B cell (primary cell): ENCODE measurements around the gene PAN2. TPM values are rescaled to one million over a fixed set of nuclear protein-coding genes. Genes with fewer than 3 reads are reported as not detected.

Experiments
- ATAC-seq: fragments of 200-7000 bp; cut with Tn5 transposase; one replicate; pipeline ENCODE4 v1.10.0; 2021; ENCODE audit warnings: low read depth, mild to moderate bottlenecking, moderate number of reproducible peaks, moderate library complexity
- CTCF ChIA-PET: fragments of 350-600 bp; sonication (Branson Sonifier 250); formaldehyde crosslinking; loops from one replicate; lab custom pipeline; 2021; ENCODE audit warnings: antibody characterized with exemption, inconsistent platforms; lab: Charles Lee
- POLR2A ChIA-PET: fragments of 350-600 bp; sonication (Branson Sonifier 250); formaldehyde crosslinking; loops from one replicate; lab custom pipeline; 2021; ENCODE audit warnings: antibody characterized with exemption; lab: Charles Lee
- DNase-seq: peaks from one replicate; pipeline ENCODE4 v3.0.0; 2013
- H2AFZ ChIP-seq: 2 replicates; pipeline ENCODE4 v1.6.1; 2012; ENCODE audit warnings: mild to moderate bottlenecking, low read depth, low read length; ENCODE audit not compliant: insufficient read depth, poor library complexity, severe bottlenecking
- H3K27ac ChIP-seq, 2 donors: 1 replicate in 1 of 2; 2 replicates in 1 of 2; pipeline ENCODE4 v1.5.1; 2012 to 2013; ENCODE audit warnings: low read length in 2 of 2, mild to moderate bottlenecking in 2 of 2, moderate library complexity in 1 of 2
- H3K27me3 ChIP-seq, 4 experiments: fragments of 200-600 bp in 1 of 4; sonication (generic) in 1 of 4; replicated peaks in 1 of 4; 1 replicate in 2 of 4; 2 replicates in 2 of 4; pipeline versions ENCODE4 v1.6.1 to v1.7.0; 2013 to 2016; ENCODE audit warnings: low read length in 3 of 4, mild to moderate bottlenecking in 2 of 4, mixed read lengths in 1 of 4, moderate library complexity in 1 of 4; ENCODE audit not compliant: insufficient read depth in 4 of 4, control insufficient read depth in 3 of 4; ENCODE audit errors: control extremely low read depth in 1 of 4
- H3K36me3 ChIP-seq, 2 experiments: replicated peaks in 1 of 2; 1 replicate in 1 of 2; 2 replicates in 1 of 2; pipeline versions ENCODE4 v1.6.1 to v1.7.1; 2013; ENCODE audit warnings: low read length in 1 of 2; ENCODE audit not compliant: insufficient read depth in 2 of 2, control insufficient read depth in 1 of 2; ENCODE audit errors: control extremely low read depth in 1 of 2, extremely low read depth in 1 of 2
- H3K4me1 ChIP-seq, 2 donors: fragments of 200-600 bp in 1 of 2; sonication (generic) in 1 of 2; 1 replicate in 1 of 2; 2 replicates in 1 of 2; pipeline versions ENCODE4 v1.5.1 to v1.6.1; 2013 to 2017; ENCODE audit warnings: low read length in 2 of 2; ENCODE audit not compliant: control insufficient read depth in 2 of 2, insufficient read depth in 2 of 2
- H3K4me2 ChIP-seq: replicated peaks from 2 replicates; pipeline ENCODE3; 2012; ENCODE audit warnings: mild to moderate bottlenecking, low read depth, low read length; ENCODE audit not compliant: poor library complexity, severe bottlenecking
- H3K4me3 ChIP-seq, 5 experiments: fragments of 200-600 bp in 1 of 5; sonication (generic) in 1 of 5; 1 replicate in 3 of 5; 2 replicates in 2 of 5; pipeline versions ENCODE4 v1.5.1 to v1.7.0; 2011 to 2016; ENCODE audit warnings: low read length in 4 of 5, mild to moderate bottlenecking in 4 of 5, low read depth in 2 of 5, control low read depth in 1 of 5, moderate library complexity in 1 of 5; ENCODE audit not compliant: insufficient read depth in 1 of 5; ENCODE audit errors: control extremely low read depth in 1 of 5, extremely low read depth in 1 of 5
- H3K79me2 ChIP-seq: fragments of 200-600 bp; sonication (generic); one replicate; pipeline ENCODE4 v1.6.0; 2016; ENCODE audit warnings: low read length; ENCODE audit not compliant: control insufficient read depth, insufficient read depth
- H3K9ac ChIP-seq: fragments of 200-600 bp; sonication (generic); 2 replicates; pipeline ENCODE4 v1.6.1; 2017; ENCODE audit warnings: mild to moderate bottlenecking, low read length, moderate library complexity
- H3K9me3 ChIP-seq, 3 donors: one replicate each; pipeline versions ENCODE4 v1.6.1 to v1.7.1; 2013; ENCODE audit warnings: low read length in 2 of 3; ENCODE audit not compliant: control insufficient read depth in 2 of 3, insufficient read depth in 1 of 3; ENCODE audit errors: control extremely low read depth in 1 of 3
- H4K20me1 ChIP-seq: 2 replicates; pipeline ENCODE4 v1.6.0; 2012; ENCODE audit warnings: mild to moderate bottlenecking, low read length; ENCODE audit not compliant: insufficient read depth, control insufficient read depth, poor library complexity, severe bottlenecking
- H3K27ac Mint-ChIP-seq: one replicate; pipeline ENCODE4 v1.8.0; 2021; ENCODE audit warnings: mixed read lengths
- H3K27me3 Mint-ChIP-seq: one replicate; pipeline ENCODE4 v1.8.0; 2021; ENCODE audit warnings: mixed read lengths
- H3K4me1 Mint-ChIP-seq: one replicate; pipeline ENCODE4 v1.8.0; 2021; ENCODE audit warnings: mixed read lengths
- H3K4me3 Mint-ChIP-seq: one replicate; pipeline ENCODE4 v1.8.0; 2021; ENCODE audit warnings: mixed read lengths
- H3K9me3 Mint-ChIP-seq: one replicate; pipeline ENCODE4 v1.8.0; 2022; ENCODE audit warnings: mixed read lengths; ENCODE audit not compliant: insufficient read depth
- CTCF ChIP-seq: fragments of 200-600 bp; IDR thresholded peaks from one replicate; pipeline ENCODE4 v1.8.0; 2022; ENCODE audit warnings: antibody characterized with exemption, mild to moderate bottlenecking
- EZH2 ChIP-seq: IDR thresholded peaks from 2 replicates; pipeline ENCODE4 v1.6.1; 2012; ENCODE audit warnings: borderline replicate concordance, low read depth, mild to moderate bottlenecking, moderate library complexity, low read length; ENCODE audit not compliant: insufficient read depth, poor library complexity, severe bottlenecking
- WGBS: methylation state at CpG from one replicate; pipeline ENCODE4 v1.1.5; 2013; ENCODE audit warnings: missing lambda C conversion rate; ENCODE audit not compliant: insufficient coverage; 5-methylcytosine and 5-hydroxymethylcytosine counted together
- intact Hi-C: fragments of 100-400 bp; cut with micrococcal nuclease; formaldehyde crosslinking; loops from one replicate; pipeline ENCODE4 v1.10.0; 2022
- polyA plus RNA-seq: library from polyadenylated mRNA; depleted of rRNA; stranded (reverse); fragments of >200 nt; gene quantifications from 2 replicates; pipeline ENCODE4 v1.2.3, GENCODE V29; 2012
- total RNA-seq, 2 donors: library from RNA; stranded (reverse); fragments of 120-200 nt in 1 of 2; gene quantifications; 1 replicate in 1 of 2; 2 replicates in 1 of 2; pipeline versions ENCODE4 v1.2.3 to v1.2.4, GENCODE V29; 2013 to 2022

The PAN2 gene
- total and polyA plus RNA-seq, 2 donors (not counting 1 experiment from before 2014, with no cell fraction given): 211 to 230 TPM

GRCh38 chr12:56299853-56300643, 33.8 kb downstream of the PAN2 start, which contains the start of gene CS:
TSS of gene CS (minus strand) at chr12:56300330. CDS start at chr12:56300201, 129 bp downstream.
- H3K9ac ChIP-seq: peak within 1 kb of the TSS; percentile 81
- ATAC-seq (peak; percentile 96), DNase-seq (peak; percentile 98)
- no peaks in the 10 kb centered on the region for H3K27me3 Mint-ChIP-seq
- peak within 1 kb of the TSS; percentile 98 for H3K4me3 Mint-ChIP-seq
- no peaks in the 10 kb centered on the region for H3K27me3 ChIP-seq
- H3K4me1 ChIP-seq: peaks cover 51 to 61% of the 10 kb centered on the region in 2 donors
- intact Hi-C loops: loop anchor here (1.0 to 2.0 kb wide), 10 partner anchors 16 to 336 kb away; partner anchors contain the start of genes ANKRD52, NABP2, SPRYD4 and STAT2
- no peaks in the 10 kb centered on the region for H3K9me3 Mint-ChIP-seq
- H3K27ac ChIP-seq: peak within 1 kb of the TSS; percentile 92 to 95
- peaks cover 57% of the 10 kb centered on the region for H3K4me1 Mint-ChIP-seq
- POLR2A ChIA-PET: interaction anchor here (0.6 to 1.2 kb wide), 6 partner anchors 33 to 256 kb away, joined by 3 to 5 read pairs (median 3); partner anchors contain the start of genes ANKRD52, IL23A and SMARCC2
- TF ChIP-seq EZH2: no peak
- no peak for TF ChIP-seq CTCF
- peak within 1 kb of the TSS; percentile 97 for H2AFZ ChIP-seq
- peaks cover 0 to 4% of the 10 kb centered on the region in 2 experiments for H3K36me3 ChIP-seq
- peak within 1 kb of the TSS; percentile 78 to 91 (median 83) for H3K4me3 ChIP-seq
- peaks cover 68% of the 10 kb centered on the region for H3K79me2 ChIP-seq
- H3K4me2 ChIP-seq: peak within 1 kb of the TSS; percentile 93
- peaks cover 28% of the 10 kb centered on the region for H4K20me1 ChIP-seq
- CTCF ChIA-PET: interaction anchor here (1.1 kb wide), 1 partner anchor 60 kb away, joined by 4 read pairs; the partner anchor contains the start of gene STAT2
- peak within 1 kb of the TSS; percentile 97 for H3K27ac Mint-ChIP-seq
- 2% methylated on average over 49 of the region's 63 CpGs for WGBS
- no peaks in the 10 kb centered on the region for H3K9me3 ChIP-seq
